Measurements from ENCODE around the gene CDC42BPA.

- TF ChIP-seq EZH2 (IDR thresholded peaks at IDR 0.05; ENCODE audit: insufficient read depth, poor library complexity, severe bottlenecking) (no peak), EZH2phosphoT487 (IDR thresholded peaks at IDR 0.05; ENCODE audit: insufficient read depth, low read depth) (no peak)
Measured at GRCh38 chr1:227322376-227322775, 4.1 kb upstream of the CDC42BPA start.

All from GM23248 (cell line).